Omental fat pad (tissue), 4 donors: ENCODE measurements around the gene LSP1. TPM values are rescaled to one million over a fixed set of nuclear protein-coding genes. Genes with fewer than 3 reads are reported as not detected.

Experiments used
- ATAC-seq: fragments of 150-250 bp; one replicate; pipeline ENCODE4 v1.9.1; 2016; ENCODE audit warnings: mild to moderate bottlenecking, moderate library complexity; ENCODE audit not compliant: low FRiP score
- DNase-seq: peaks from one replicate; pipeline ENCODE4 v3.0.0-alpha.2; 2019; ENCODE audit warnings: low spot score
- CTCF ChIP-seq, 3 donors: fragments of 450-650 bp; IDR thresholded peaks; one replicate each; pipeline ENCODE4 v1.5.1; 2016 to 2017; ENCODE audit warnings: antibody characterized with exemption in 3 of 3, mild to moderate bottlenecking in 3 of 3, moderate library complexity in 2 of 3
- total RNA-seq, 4 donors: library from RNA; depleted of rRNA; stranded (reverse); fragments of >200 nt; gene quantifications; one replicate each; pipeline ENCODE4 v1.1.0, GENCODE V29; 2016

The LSP1 gene
- total RNA-seq, 4 donors from 2014 or later = 12.1 to 71.2 (median 49.8) TPM

GRCh38 chr11:1842149-1843097, 10.5 kb upstream of the LSP1 start:
- TF ChIP-seq CTCF (IDR thresholded peaks at IDR 0.05) = no peak
- DNase-seq (no peak), ATAC-seq (no peak)

- no peak for DNase-seq
- no peak for TF ChIP-seq CTCF (IDR thresholded peaks at IDR 0.05)
- ATAC-seq = no peak
Measured at GRCh38 chr11:1843098-1843473, 9.8 kb upstream of the LSP1 start.

- ATAC-seq = no peak
- no peak for TF ChIP-seq CTCF (IDR thresholded peaks at IDR 0.05)
Measured at GRCh38 chr11:1843796-1844195, 9.1 kb upstream of the LSP1 start.

GRCh38 chr11:1844221-1845094, 8.4 kb upstream of the LSP1 start:
- ATAC-seq = no peak
- no peak for DNase-seq
- TF ChIP-seq CTCF (IDR thresholded peaks at IDR 0.05) = no peak

More at GRCh38 chr11:1843796-1844195, 9.1 kb upstream of the LSP1 start:
- DNase-seq = no peak

- TF ChIP-seq CTCF (IDR thresholded peaks at IDR 0.05) = no peak
- ATAC-seq = no peak
- DNase-seq = no peak
Measured at GRCh38 chr11:1845095-1845429, 7.8 kb upstream of the LSP1 start.

GRCh38 chr11:1845561-1846452, 7.1 kb upstream of the LSP1 start:
- DNase-seq = no peak
- no peak for ATAC-seq
- no peak for TF ChIP-seq CTCF (IDR thresholded peaks at IDR 0.05)
